H9 (cell line): Measurements from ENCODE around the gene XRCC3. TPM values are rescaled to one million over a fixed set of nuclear protein-coding genes. Genes with fewer than 3 reads are reported as not detected.

Experiments used
- DNase-seq: peaks from one replicate; pipeline ENCODE4 v3.0.0-alpha.2; 2017
- H2AFZ ChIP-seq: one replicate; pipeline ENCODE4 v1.6.1; 2013; ENCODE audit warnings: mild to moderate bottlenecking, low read length, control low read depth, moderate library complexity
- H2AK5ac ChIP-seq: 2 replicates; pipeline ENCODE4 v1.6.1; 2013; ENCODE audit warnings: low read length, control low read depth, mixed read lengths; ENCODE audit not compliant: insufficient read length
- H2BK120ac ChIP-seq: one replicate; pipeline ENCODE4 v1.6.1; 2013; ENCODE audit warnings: low read depth, mild to moderate bottlenecking, low read length, control low read depth, inconsistent platforms; ENCODE audit not compliant: poor library complexity, severe bottlenecking
- H2BK12ac ChIP-seq: 2 replicates; pipeline ENCODE4 v1.6.1; 2013; ENCODE audit warnings: low read length, control low read depth, mixed read lengths, low read depth; ENCODE audit not compliant: insufficient read length
- H2BK15ac ChIP-seq: 2 replicates; pipeline ENCODE4 v1.6.1; 2013; ENCODE audit warnings: low read depth, low read length, control low read depth
- H2BK20ac ChIP-seq: one replicate; pipeline ENCODE4 v1.6.1; 2013; ENCODE audit warnings: low read depth, mild to moderate bottlenecking, low read length, control low read depth, inconsistent platforms; ENCODE audit not compliant: poor library complexity, severe bottlenecking
- H2BK5ac ChIP-seq: 2 replicates; pipeline ENCODE4 v1.6.1; 2013; ENCODE audit warnings: low read length, control low read depth, mixed read lengths; ENCODE audit not compliant: insufficient read length
- H3K14ac ChIP-seq: 2 replicates; pipeline ENCODE4 v1.6.1; 2013; ENCODE audit warnings: low read length, control low read depth; ENCODE audit not compliant: insufficient read depth
- H3K18ac ChIP-seq: 2 replicates; pipeline ENCODE4 v1.6.1; 2013; ENCODE audit warnings: low read depth, mild to moderate bottlenecking, mixed read lengths, low read length, control low read depth; ENCODE audit not compliant: insufficient read length
- H3K23ac ChIP-seq: 2 replicates; pipeline ENCODE4 v1.6.1; 2013; ENCODE audit warnings: low read length, control low read depth, mixed read lengths, low read depth; ENCODE audit not compliant: insufficient read length
- H3K23me2 ChIP-seq: 2 replicates; pipeline ENCODE4 v1.6.1; 2013; ENCODE audit warnings: low read depth, mild to moderate bottlenecking, mixed read lengths, low read length, control low read depth; ENCODE audit not compliant: insufficient read length, poor library complexity, severe bottlenecking
- H3K27ac ChIP-seq: 2 replicates; pipeline ENCODE4 v1.5.1; 2013; ENCODE audit warnings: low read length, control low read depth, mixed read lengths, low read depth; ENCODE audit not compliant: insufficient read length
- H3K27me3 ChIP-seq: 2 replicates; pipeline ENCODE4 v1.6.1; 2013; ENCODE audit warnings: low read length, control low read depth, inconsistent platforms; ENCODE audit not compliant: insufficient read depth
- H3K4ac ChIP-seq: 2 replicates; pipeline ENCODE4 v1.6.1; 2013; ENCODE audit warnings: low read depth, mild to moderate bottlenecking, control low read depth, inconsistent platforms, low read length, moderate library complexity
- H3K4me1 ChIP-seq: 2 replicates; pipeline ENCODE4 v1.6.1; 2013; ENCODE audit warnings: low read length, control low read depth, inconsistent platforms; ENCODE audit not compliant: insufficient read depth
- H3K4me2 ChIP-seq: 2 replicates; pipeline ENCODE4 v1.6.1; 2013; ENCODE audit warnings: low read length, control low read depth, mixed read lengths; ENCODE audit not compliant: insufficient read length, insufficient read depth
- H3K56ac ChIP-seq: 2 replicates; pipeline ENCODE4 v1.6.1; 2013; ENCODE audit warnings: low read depth, mild to moderate bottlenecking, mixed read lengths, low read length, control low read depth; ENCODE audit not compliant: insufficient read length
- H3K79me1 ChIP-seq: 2 replicates; pipeline ENCODE4 v1.6.1; 2013; ENCODE audit warnings: low read depth, mild to moderate bottlenecking, moderate library complexity, low read length, control low read depth, inconsistent platforms; ENCODE audit not compliant: insufficient read depth, poor library complexity, severe bottlenecking
- H3K79me2 ChIP-seq: 2 replicates; pipeline ENCODE4 v1.6.1; 2013; ENCODE audit warnings: low read length, control low read depth, inconsistent platforms; ENCODE audit not compliant: insufficient read depth
- H3K9ac ChIP-seq: 2 replicates; pipeline ENCODE4 v1.6.1; 2013; ENCODE audit warnings: low read length, control low read depth, mixed read lengths; ENCODE audit not compliant: insufficient read length; ENCODE audit errors: extremely low read depth
- H3K9me3 ChIP-seq: one replicate; pipeline ENCODE4 v1.6.1; 2013; ENCODE audit warnings: low read depth, low read length, inconsistent platforms; ENCODE audit not compliant: control insufficient read depth
- H3T11ph ChIP-seq: one replicate; pipeline ENCODE4 v1.6.1; 2013; ENCODE audit warnings: mild to moderate bottlenecking, low read length, control low read depth, inconsistent platforms
- H4K20me1 ChIP-seq: one replicate; pipeline ENCODE4 v1.6.1; 2013; ENCODE audit not compliant: control insufficient read depth, insufficient read length, insufficient read depth
- H4K5ac ChIP-seq: 2 replicates; pipeline ENCODE4 v1.6.1; 2013; ENCODE audit warnings: low read depth, mild to moderate bottlenecking, mixed read lengths, low read length, control low read depth; ENCODE audit not compliant: insufficient read length
- H4K8ac ChIP-seq: replicated peaks from 2 replicates; pipeline ENCODE4 v1.6.1; 2013; ENCODE audit warnings: low read length, control low read depth, mixed read lengths, low read depth; ENCODE audit not compliant: insufficient read length
- H4K91ac ChIP-seq: 2 replicates; pipeline ENCODE4 v1.6.1; 2013; ENCODE audit warnings: low read depth, mild to moderate bottlenecking, moderate library complexity, mixed read lengths, low read length, control low read depth; ENCODE audit not compliant: insufficient read length
- H3K27ac Mint-ChIP-seq, 3 experiments: 2 replicates in 2 of 3; 3 replicates in 1 of 3; pipeline ENCODE4 v1.8.0; 2020 to 2021; ENCODE audit warnings: mixed read lengths in 3 of 3, mild to moderate bottlenecking in 1 of 3, moderate library complexity in 1 of 3
- H3K27me3 Mint-ChIP-seq: 2 replicates; pipeline ENCODE4 v1.8.0; 2021; ENCODE audit warnings: low read depth, mild to moderate bottlenecking, moderate library complexity, mixed read lengths
- H3K36me3 Mint-ChIP-seq, 3 experiments: 2 replicates in 2 of 3; 3 replicates in 1 of 3; pipeline ENCODE4 v1.8.0; 2020 to 2021; ENCODE audit warnings: low read depth in 3 of 3, mixed read lengths in 3 of 3; ENCODE audit not compliant: insufficient read depth in 1 of 3
- H3K4me1 Mint-ChIP-seq, 2 experiments: 2 replicates each; pipeline ENCODE4 v1.8.0; 2020; ENCODE audit warnings: mixed read lengths in 2 of 2
- H3K4me3 Mint-ChIP-seq, 2 experiments: 2 replicates in 1 of 2; 3 replicates in 1 of 2; pipeline ENCODE4 v1.8.0; 2020 to 2021; ENCODE audit warnings: mild to moderate bottlenecking in 2 of 2, mixed read lengths in 2 of 2, moderate library complexity in 1 of 2
- H3K9me3 Mint-ChIP-seq, 2 experiments: 2 replicates in 1 of 2; 3 replicates in 1 of 2; pipeline ENCODE4 v1.8.0; 2020; ENCODE audit warnings: mild to moderate bottlenecking in 2 of 2, mixed read lengths in 2 of 2, moderate library complexity in 1 of 2
- CTCF ChIP-seq: fragments of 200-600 bp; sonication (generic); conservative IDR thresholded peaks from 3 replicates; pipeline ENCODE4 v1.8.0; 2021; ENCODE audit warnings: antibody characterized with exemption, mild to moderate bottlenecking
- whole genome bisulfite sequencing: extraction: QIAGEN DNeasy Blood & Tissue Kit; methylation state at CpG from one replicate; pipeline ENCODE4 v1.1.7; 2013; ENCODE audit warnings: missing lambda C conversion rate, low lambda C conversion rate, mixed read lengths; ENCODE audit not compliant: insufficient read length; ENCODE audit errors: extremely low coverage; 5-methylcytosine and 5-hydroxymethylcytosine counted together
- total RNA-seq: library from RNA; stranded (reverse); gene quantifications from 2 replicates; pipeline ENCODE4 v1.2.1, GENCODE V29; 2021

XRCC3 gene
- total RNA-seq, 1 experiment from 2014 or later: 45.3 TPM

GRCh38 chr14:103688441-103688840 lies 26.8 kb downstream of the XRCC3 start:
- H4K20me1 ChIP-seq: peaks cover 3% of the 10 kb centered on the region
- no peak overlapping the region for H3K56ac ChIP-seq
- no peak overlapping the region for H2AFZ ChIP-seq
- H3K23me2 ChIP-seq: no peaks in the 10 kb centered on the region
- no peak overlapping the region for H2AK5ac ChIP-seq
- Mint-ChIP-seq H3K36me3 (peaks cover 2 to 65% (median 44%) of the 10 kb centered on the region in 3 experiments; a peak in 6 of 7 replicates), H3K27ac (peak overlapping the region in 2 of 3 experiments; percentile 58 to 85; a peak in 3 of 7 replicates), H3K4me3 (no peak overlapping the region), H3K27me3 (no peaks in the 10 kb centered on the region), H3K9me3 (no peaks in the 10 kb centered on the region), H3K4me1 (no peaks in the 10 kb centered on the region; a peak in 2 of 4 replicates)
- H2BK5ac ChIP-seq: no peak overlapping the region
- no peak for TF ChIP-seq CTCF
- no peak overlapping the region for H3K18ac ChIP-seq
- no peak for DNase-seq
- no peak overlapping the region for H2BK120ac ChIP-seq
- no peak overlapping the region for H3K9ac ChIP-seq
- H3K23ac ChIP-seq: no peak overlapping the region
- no peak overlapping the region for H4K91ac ChIP-seq
- no peak overlapping the region for H3K14ac ChIP-seq
- H3K4me1 ChIP-seq: no peaks in the 10 kb centered on the region
- no peak overlapping the region for H3K27ac ChIP-seq
- H3K9me3 ChIP-seq: no peaks in the 10 kb centered on the region
- WGBS: no CpG with 5 or more reads among the region's 5 CpGs
- no peak overlapping the region for H2BK12ac ChIP-seq
- no peak overlapping the region for H3K4ac ChIP-seq
- no peak overlapping the region for H2BK20ac ChIP-seq
- H3K27me3 ChIP-seq: no peaks in the 10 kb centered on the region
- H4K5ac ChIP-seq: no peak overlapping the region
- 0 out of 2 replicates have a peak, but pooled peaks cover 2% of the 10 kb centered on the region for H3K79me2 ChIP-seq
- H3K4me2 ChIP-seq: no peak overlapping the region
- no peak overlapping the region for H4K8ac ChIP-seq
- no peak overlapping the region for H2BK15ac ChIP-seq
- H3T11ph ChIP-seq: no peak overlapping the region
- H3K79me1 ChIP-seq: no peaks in the 10 kb centered on the region
